Neuron (in vitro differentiated cells): ENCODE measurements around the gene SNTG2.
"Not testable (repeated sequence)": the region's sequence is repeated elsewhere in the genome, so short reads cannot be mapped to it uniquely, and the experiment has no call there.

ENCODE experiments used
- H2AFZ ChIP-seq: one replicate; pipeline ENCODE4 v1.6.1; 2013; ENCODE audit warnings: low read depth, mild to moderate bottlenecking, inconsistent platforms, low read length, moderate library complexity
- H3K27me3 ChIP-seq: one replicate; pipeline ENCODE4 v1.6.1; 2013; ENCODE audit warnings: low read length; ENCODE audit not compliant: insufficient read depth
- H3K36me3 ChIP-seq: one replicate; pipeline ENCODE4 v1.6.1; 2013; ENCODE audit warnings: low read length; ENCODE audit not compliant: insufficient read depth
- H3K4me1 ChIP-seq: one replicate; pipeline ENCODE4 v1.6.1; 2013; ENCODE audit warnings: low read length; ENCODE audit not compliant: insufficient read depth
- H3K4me3 ChIP-seq: 2 replicates; pipeline ENCODE4 v1.5.1; 2013; ENCODE audit warnings: mild to moderate bottlenecking, low read length, moderate library complexity
- H3K9me3 ChIP-seq: one replicate; pipeline ENCODE4 v1.6.1; 2013; ENCODE audit warnings: low read length

SNTG2 gene

GRCh38 chr2:1125633-1126370 lies 175.2 kb downstream of the SNTG2 start:
- H2AFZ ChIP-seq: no peak overlapping the region
- no peaks in the 10 kb centered on the region for H3K27me3 ChIP-seq
- no peaks in the 10 kb centered on the region for H3K4me1 ChIP-seq

GRCh38 chr2:1129982-1130381 lies 179.3 kb downstream of the SNTG2 start:
- H2AFZ ChIP-seq: no peak overlapping the region
- no peaks in the 10 kb centered on the region for H3K27me3 ChIP-seq
- no peaks in the 10 kb centered on the region for H3K36me3 ChIP-seq
- no peak overlapping the region for H3K4me3 ChIP-seq
- H3K9me3 ChIP-seq: no peaks in the 10 kb centered on the region
- no peaks in the 10 kb centered on the region for H3K4me1 ChIP-seq

More at GRCh38 chr2:1125633-1126370, 175.2 kb downstream of the SNTG2 start:
- Histone ChIP-seq H3K9me3 (no peaks in the 10 kb centered on the region), H3K4me3 (no peak overlapping the region), H3K36me3 (no peaks in the 10 kb centered on the region)

GRCh38 chr2:1130922-1131321 lies 180.3 kb downstream of the SNTG2 start:
- Histone ChIP-seq H3K4me3 (no peak overlapping the region), H3K4me1 (no peaks in the 10 kb centered on the region), H3K27me3 (no peaks in the 10 kb centered on the region), H3K9me3 (no peaks in the 10 kb centered on the region), H3K36me3 (no peaks in the 10 kb centered on the region), H2AFZ (no peak overlapping the region)

- H3K9me3 ChIP-seq: no peaks in the 10 kb centered on the region
- H3K4me3 ChIP-seq: no peak overlapping the region
- H2AFZ ChIP-seq: no peak overlapping the region
- no peaks in the 10 kb centered on the region for H3K27me3 ChIP-seq
- no peaks in the 10 kb centered on the region for H3K4me1 ChIP-seq
- H3K36me3 ChIP-seq: no peaks in the 10 kb centered on the region
Observed at GRCh38 chr2:1132328-1132969, 181.8 kb downstream of the SNTG2 start.

- not testable (repeated sequence) for H2AFZ ChIP-seq, H3K27me3 ChIP-seq, H3K36me3 ChIP-seq, H3K9me3 ChIP-seq, H3K4me3 ChIP-seq, H3K4me1 ChIP-seq
Observed at GRCh38 chr2:1133896-1134295, 183.2 kb downstream of the SNTG2 start.

GRCh38 chr2:1134629-1135028 lies 184.0 kb downstream of the SNTG2 start:
- Histone ChIP-seq H2AFZ (no peak overlapping the region), H3K9me3 (no peaks in the 10 kb centered on the region), H3K4me1 (no peaks in the 10 kb centered on the region), H3K27me3 (no peaks in the 10 kb centered on the region), H3K36me3 (no peaks in the 10 kb centered on the region), H3K4me3 (no peak overlapping the region)

GRCh38 chr2:1136067-1136466 lies 185.4 kb downstream of the SNTG2 start:
- Histone ChIP-seq H3K27me3 (no peaks in the 10 kb centered on the region), H3K36me3 (no peaks in the 10 kb centered on the region), H3K4me3 (no peak overlapping the region), H3K9me3 (no peaks in the 10 kb centered on the region), H3K4me1 (no peaks in the 10 kb centered on the region), H2AFZ (no peak overlapping the region)

GRCh38 chr2:1136846-1137245 lies 186.2 kb downstream of the SNTG2 start:
- Histone ChIP-seq H3K27me3 (no peaks in the 10 kb centered on the region), H3K4me1 (no peaks in the 10 kb centered on the region), H2AFZ (no peak overlapping the region), H3K36me3 (no peaks in the 10 kb centered on the region), H3K4me3 (no peak overlapping the region), H3K9me3 (no peaks in the 10 kb centered on the region)

- H3K36me3 ChIP-seq: no peaks in the 10 kb centered on the region
- H3K4me1 ChIP-seq: no peaks in the 10 kb centered on the region
- H2AFZ ChIP-seq: no peak overlapping the region
- H3K4me3 ChIP-seq: no peak overlapping the region
- H3K27me3 ChIP-seq: no peaks in the 10 kb centered on the region
- no peaks in the 10 kb centered on the region for H3K9me3 ChIP-seq
Observed at GRCh38 chr2:1137264-1137663, 186.6 kb downstream of the SNTG2 start.

- H3K27me3 ChIP-seq: no peaks in the 10 kb centered on the region
- H3K36me3 ChIP-seq: no peaks in the 10 kb centered on the region
- H3K9me3 ChIP-seq: no peaks in the 10 kb centered on the region
- no peaks in the 10 kb centered on the region for H3K4me1 ChIP-seq
- no peak overlapping the region for H2AFZ ChIP-seq
- H3K4me3 ChIP-seq: no peak overlapping the region
Observed at GRCh38 chr2:1137913-1138391, 187.3 kb downstream of the SNTG2 start.

GRCh38 chr2:1140389-1141003 lies 189.8 kb downstream of the SNTG2 start:
- Histone ChIP-seq H3K4me1 (no peaks in the 10 kb centered on the region), H3K27me3 (no peaks in the 10 kb centered on the region), H3K4me3 (no peak overlapping the region), H3K9me3 (no peaks in the 10 kb centered on the region), H3K36me3 (no peaks in the 10 kb centered on the region), H2AFZ (no peak overlapping the region)

GRCh38 chr2:1141079-1141478 lies 190.4 kb downstream of the SNTG2 start:
- Histone ChIP-seq H3K4me1 (no peaks in the 10 kb centered on the region), H3K36me3 (no peaks in the 10 kb centered on the region), H3K9me3 (no peaks in the 10 kb centered on the region), H3K4me3 (no peak overlapping the region), H3K27me3 (no peaks in the 10 kb centered on the region), H2AFZ (no peak overlapping the region)

- Histone ChIP-seq H3K9me3 (no peaks in the 10 kb centered on the region), H3K4me3 (no peak overlapping the region), H2AFZ (no peak overlapping the region), H3K36me3 (no peaks in the 10 kb centered on the region), H3K4me1 (no peaks in the 10 kb centered on the region), H3K27me3 (no peaks in the 10 kb centered on the region)
Observed at GRCh38 chr2:1143129-1143528, 192.5 kb downstream of the SNTG2 start.
